HG02981 (cell line): ENCODE results near the gene FSTL4.

Experiments
- ATAC-seq: cut with Tn5 transposase; IDR thresholded peaks from one replicate; pipeline ENCODE4 v1.9.1; 2021; ENCODE audit warnings: mild to moderate bottlenecking, moderate library complexity; ENCODE audit not compliant: unreplicated experiment

The FSTL4 gene

GRCh38 chr5:133611357-133612248 is 738 bp downstream of the FSTL4 start:
- ATAC-seq = no peak

- ATAC-seq = no peak
Observed at GRCh38 chr5:133610489-133611356, 1.6 kb downstream of the FSTL4 start.

- no peak for ATAC-seq
Observed at GRCh38 chr5:133607451-133607850, 4.9 kb downstream of the FSTL4 start.

GRCh38 chr5:133606835-133607234 is 5.5 kb downstream of the FSTL4 start:
- ATAC-seq = no peak

- ATAC-seq = no peak
Observed at GRCh38 chr5:133605323-133605722, 7.0 kb downstream of the FSTL4 start.

- no peak for ATAC-seq
Observed at GRCh38 chr5:133603711-133604110, 8.6 kb downstream of the FSTL4 start.

- no peak for ATAC-seq
Observed at GRCh38 chr5:133602835-133603380, 9.4 kb downstream of the FSTL4 start.

GRCh38 chr5:133599600-133599999 is 12.7 kb downstream of the FSTL4 start:
- ATAC-seq = no peak

GRCh38 chr5:133599044-133599443 is 13.3 kb downstream of the FSTL4 start:
- ATAC-seq = no peak

- ATAC-seq = no peak
Observed at GRCh38 chr5:133596049-133596448, 16.3 kb downstream of the FSTL4 start.

- no peak for ATAC-seq
Observed at GRCh38 chr5:133595465-133595864, 16.9 kb downstream of the FSTL4 start.

- ATAC-seq = no peak
Observed at GRCh38 chr5:133589286-133589685, 23.1 kb downstream of the FSTL4 start.

- ATAC-seq = no peak
Observed at GRCh38 chr5:133582971-133583370, 29.4 kb downstream of the FSTL4 start.

- no peak for ATAC-seq
Observed at GRCh38 chr5:133581918-133582317, 30.4 kb downstream of the FSTL4 start.

- ATAC-seq = no peak
Observed at GRCh38 chr5:133581348-133581747, 31.0 kb downstream of the FSTL4 start.

- ATAC-seq = no peak
Observed at GRCh38 chr5:133580618-133581017, 31.7 kb downstream of the FSTL4 start.

- ATAC-seq = no peak
Observed at GRCh38 chr5:133579766-133580165, 32.6 kb downstream of the FSTL4 start.

- ATAC-seq = no peak
Observed at GRCh38 chr5:133569347-133569746, 43.0 kb downstream of the FSTL4 start.

GRCh38 chr5:133565993-133566392 is 46.3 kb downstream of the FSTL4 start:
- ATAC-seq = no peak

- ATAC-seq = no peak
Observed at GRCh38 chr5:133564921-133565565, 47.3 kb downstream of the FSTL4 start.

GRCh38 chr5:133562554-133562953 is 49.8 kb downstream of the FSTL4 start:
- ATAC-seq = no peak
